Measurements from ENCODE around the gene APP.

APP gene

GRCh38 chr21:25999921-26000582 lies 170.5 kb downstream of the APP start:
- Histone ChIP-seq H3K27ac (no peak overlapping the region), H4K20me1 (0 out of 2 replicates have a peak, but pooled peaks cover 17% of the 10 kb centered on the region), H3K4me3 (no peak overlapping the region), H3K27me3 (no peaks in the 10 kb centered on the region), H3K36me3 (peaks cover 88% of the 10 kb centered on the region), H3K4me1 (no peaks in the 10 kb centered on the region), H3K4me2 (no peak overlapping the region), H3K9me3 (peaks cover 1% of the 10 kb centered on the region; the same call in 1 of the 2 replicates), H3K9ac (no peak overlapping the region)
- TF ChIP-seq Cebpa-rat (IDR thresholded peaks at IDR 0.05): no peak

- Histone ChIP-seq H4K20me1 (0 out of 2 replicates have a peak, but pooled peaks cover 17% of the 10 kb centered on the region), H3K9me3 (no peaks in the 10 kb centered on the region), H3K27me3 (no peaks in the 10 kb centered on the region), H3K4me3 (no peak overlapping the region), H3K36me3 (peaks cover 90% of the 10 kb centered on the region), H3K4me1 (no peaks in the 10 kb centered on the region), H3K27ac (no peak overlapping the region), H3K9ac (no peak overlapping the region), H3K4me2 (no peak overlapping the region)
- TF ChIP-seq Cebpa-rat (IDR thresholded peaks at IDR 0.05): no peak
Observed at GRCh38 chr21:25997788-25998611, 172.6 kb downstream of the APP start.

- Histone ChIP-seq H3K4me3 (no peak overlapping the region), H3K9me3 (no peaks in the 10 kb centered on the region), H3K9ac (no peak overlapping the region), H3K4me1 (no peaks in the 10 kb centered on the region), H4K20me1 (0 out of 2 replicates have a peak, but pooled peaks cover 17% of the 10 kb centered on the region), H3K36me3 (peaks cover 86% of the 10 kb centered on the region), H3K27ac (no peak overlapping the region), H3K27me3 (no peaks in the 10 kb centered on the region), H3K4me2 (no peak overlapping the region)
- no peak for TF ChIP-seq Cebpa-rat (IDR thresholded peaks at IDR 0.05)
Observed at GRCh38 chr21:25995278-25995677, 175.3 kb downstream of the APP start.

- no peaks in the 10 kb centered on the region for H3K9me3 ChIP-seq
Observed at GRCh38 chr21:25994758-25995163, 175.8 kb downstream of the APP start.

GRCh38 chr21:25988738-25989137 lies 181.8 kb downstream of the APP start:
- Histone ChIP-seq H3K27me3 (no peaks in the 10 kb centered on the region), H4K20me1 (no peaks in the 10 kb centered on the region), H3K4me3 (no peak overlapping the region), H3K4me1 (peaks cover 3% of the 10 kb centered on the region; the same call in 1 of the 2 replicates), H3K4me2 (no peak overlapping the region), H3K36me3 (peaks cover 73% of the 10 kb centered on the region), H3K9ac (no peak overlapping the region), H3K27ac (no peak overlapping the region), H3K9me3 (no peaks in the 10 kb centered on the region)
- TF ChIP-seq Cebpa-rat (IDR thresholded peaks at IDR 0.05): no peak

More at GRCh38 chr21:25994758-25995163, 175.8 kb downstream of the APP start:
- Histone ChIP-seq H3K4me1 (no peaks in the 10 kb centered on the region), H3K9ac (no peak overlapping the region), H3K27ac (no peak overlapping the region), H3K4me3 (no peak overlapping the region), H3K4me2 (no peak overlapping the region), H3K27me3 (no peaks in the 10 kb centered on the region), H4K20me1 (0 out of 2 replicates have a peak, but pooled peaks cover 13% of the 10 kb centered on the region), H3K36me3 (peaks cover 81% of the 10 kb centered on the region)
- no peak for TF ChIP-seq Cebpa-rat (IDR thresholded peaks at IDR 0.05)

- H3K4me2 ChIP-seq: no peak overlapping the region
- no peaks in the 10 kb centered on the region for H3K27me3 ChIP-seq
- no peak overlapping the region for H3K9ac ChIP-seq
- H3K27ac ChIP-seq: no peak overlapping the region
- no peaks in the 10 kb centered on the region for H3K9me3 ChIP-seq
- H3K4me1 ChIP-seq: peaks cover 5% of the 10 kb centered on the region; the same call in 1 of the 2 replicates
- no peak overlapping the region for H3K4me3 ChIP-seq
- H4K20me1 ChIP-seq: no peaks in the 10 kb centered on the region
- no peak for TF ChIP-seq Cebpa-rat (IDR thresholded peaks at IDR 0.05)
- H3K36me3 ChIP-seq: peaks cover 65% of the 10 kb centered on the region
Observed at GRCh38 chr21:25987531-25987930, 183.0 kb downstream of the APP start.

GRCh38 chr21:25986928-25987327 lies 183.6 kb downstream of the APP start:
- Histone ChIP-seq H3K4me1 (peaks cover 5% of the 10 kb centered on the region; the same call in 1 of the 2 replicates), H3K4me2 (no peak overlapping the region), H3K4me3 (no peak overlapping the region), H3K9me3 (no peaks in the 10 kb centered on the region), H4K20me1 (no peaks in the 10 kb centered on the region), H3K36me3 (peaks cover 67% of the 10 kb centered on the region), H3K27me3 (no peaks in the 10 kb centered on the region), H3K27ac (no peak overlapping the region), H3K9ac (no peak overlapping the region)
- TF ChIP-seq Cebpa-rat (IDR thresholded peaks at IDR 0.05): no peak

- no peak overlapping the region for H3K9ac ChIP-seq
- no peaks in the 10 kb centered on the region for H3K9me3 ChIP-seq
- no peak overlapping the region for H3K27ac ChIP-seq
- H3K27me3 ChIP-seq: no peaks in the 10 kb centered on the region
- H3K36me3 ChIP-seq: peaks cover 70% of the 10 kb centered on the region
- H3K4me2 ChIP-seq: no peak overlapping the region
- no peak for TF ChIP-seq Cebpa-rat (IDR thresholded peaks at IDR 0.05)
- H3K4me3 ChIP-seq: no peak overlapping the region
- H3K4me1 ChIP-seq: peaks cover 5% of the 10 kb centered on the region; the same call in 1 of the 2 replicates
- H4K20me1 ChIP-seq: no peaks in the 10 kb centered on the region
Observed at GRCh38 chr21:25985990-25986389, 184.6 kb downstream of the APP start.

GRCh38 chr21:25984538-25984937 lies 186.0 kb downstream of the APP start:
- no peak for TF ChIP-seq Cebpa-rat (IDR thresholded peaks at IDR 0.05)
- Histone ChIP-seq H3K4me2 (no peak overlapping the region), H3K27ac (no peak overlapping the region), H3K4me1 (peaks cover 5% of the 10 kb centered on the region; the same call in 1 of the 2 replicates), H3K9ac (no peak overlapping the region), H3K9me3 (no peaks in the 10 kb centered on the region), H3K27me3 (no peaks in the 10 kb centered on the region), H3K36me3 (peaks cover 81% of the 10 kb centered on the region), H4K20me1 (no peaks in the 10 kb centered on the region), H3K4me3 (no peak overlapping the region)

- Histone ChIP-seq H3K9ac (no peak overlapping the region), H3K27me3 (no peaks in the 10 kb centered on the region), H3K9me3 (no peaks in the 10 kb centered on the region), H3K36me3 (peaks cover 80% of the 10 kb centered on the region), H3K4me2 (no peak overlapping the region), H3K4me3 (no peak overlapping the region), H4K20me1 (no peaks in the 10 kb centered on the region), H3K27ac (no peak overlapping the region), H3K4me1 (peaks cover 5% of the 10 kb centered on the region; the same call in 1 of the 2 replicates)
- no peak for TF ChIP-seq Cebpa-rat (IDR thresholded peaks at IDR 0.05)
Observed at GRCh38 chr21:25983745-25984144, 186.8 kb downstream of the APP start.
